HepG2 (cell line): ENCODE measurements around the gene CTNNBL1. TPM values are rescaled to one million over a fixed set of nuclear protein-coding genes. Genes with fewer than 3 reads are reported as not detected.

Source experiments
- ATAC-seq: fragments of 200-7000 bp; cut with Tn5 transposase; 3 replicates; pipeline ENCODE4 v1.9.1; 2020; ENCODE audit warnings: mild to moderate bottlenecking, moderate library complexity
- Bru-seq: library from RNA; stranded (reverse); fragments of 400-500 nt; gene quantifications from one replicate; lab custom pipeline; 2021; lab: Mats Ljungman, UMichigan
- BruChase-seq, 2 experiments: library from RNA; stranded (reverse); fragments of 400-500 nt; gene quantifications; one replicate each; lab custom pipeline; 2021; lab: Mats Ljungman, UMichigan
- BruUV-seq: library from RNA; stranded (reverse); fragments of 400-500 nt; replicated peaks from 2 replicates; lab custom pipeline; 2021; lab: Mats Ljungman, UMichigan
- CTCF ChIA-PET: fragments of 300-600 bp; formaldehyde crosslinking; extraction: SDS; loops from one replicate; lab custom pipeline; 2021; ENCODE audit warnings: low total read pairs, inconsistent platforms, low intra/inter-chr PET ratio; lab: Yijun Ruan, JAX
- POLR2A ChIA-PET: fragments of 350-600 bp; sonication (Branson Sonifier 250); formaldehyde crosslinking; loops from one replicate; lab custom pipeline; 2020; ENCODE audit warnings: antibody characterized with exemption, inconsistent platforms; lab: Yijun Ruan, JAX
- DNase-seq: peaks from one replicate; pipeline ENCODE4 v3.0.0-alpha.2; 2015; ENCODE audit warnings: low spot score
- FAIRE-seq: peaks from 3 replicates; lab custom pipeline; 2011; peaks lifted over from hg19 to GRCh38; lab: Jason Lieb, UNC
- H2AFZ ChIP-seq: one replicate; pipeline ENCODE4 v1.6.1; 2011; ENCODE audit warnings: low read length, inconsistent platforms
- H3K27ac ChIP-seq: fragments of 300-600 bp; 3 replicates; pipeline ENCODE4 v1.8.0; 2011; ENCODE audit warnings: mixed run types, mild to moderate bottlenecking, mixed read lengths, low read length, inconsistent platforms; ENCODE audit not compliant: insufficient read depth; ENCODE audit errors: extremely low read length
- H3K27me3 ChIP-seq, 2 experiments: fragments of 200-600 bp in 1 of 2; 2 replicates in 1 of 2; 3 replicates in 1 of 2; pipeline versions ENCODE4 v1.6.0 to v1.8.0; 2011; ENCODE audit warnings: low read length in 2 of 2, mild to moderate bottlenecking in 2 of 2, moderate library complexity in 2 of 2, inconsistent platforms in 1 of 2; ENCODE audit not compliant: insufficient read depth in 2 of 2, control insufficient read depth in 1 of 2
- H3K36me3 ChIP-seq, 2 experiments: fragments of 200-600 bp in 1 of 2; replicated peaks in 1 of 2; 2 replicates in 1 of 2; 3 replicates in 1 of 2; pipeline versions ENCODE4 v1.5.1 to v1.8.0; 2011; ENCODE audit warnings: low read length in 2 of 2, inconsistent platforms in 1 of 2; ENCODE audit not compliant: insufficient read depth in 2 of 2, control insufficient read depth in 1 of 2
- H3K4me1 ChIP-seq: 2 replicates; pipeline ENCODE4 v1.5.1; 2012; ENCODE audit warnings: low read length, inconsistent platforms; ENCODE audit not compliant: insufficient read depth
- H3K4me2 ChIP-seq: 2 replicates; pipeline ENCODE4 v1.6.0; 2011; ENCODE audit warnings: low read depth, low read length, inconsistent platforms
- H3K4me3 ChIP-seq, 3 experiments: fragments of 200-600 bp in 1 of 3; sonication (generic), shearing (Covaris generic) in 1 of 3; replicated peaks in 1 of 3; 2 replicates each; pipeline ENCODE4 v1.5.1; 2011 to 2016; ENCODE audit warnings: low read length in 3 of 3, inconsistent platforms in 2 of 3, low read depth in 2 of 3, mild to moderate bottlenecking in 2 of 3, control low read depth in 1 of 3, mixed read lengths in 1 of 3; ENCODE audit not compliant: insufficient read depth in 1 of 3
- H3K79me2 ChIP-seq: one replicate; pipeline ENCODE4 v1.6.1; 2011; ENCODE audit warnings: low read length, inconsistent platforms; ENCODE audit not compliant: insufficient read depth
- H3K9ac ChIP-seq: 2 replicates; pipeline ENCODE4 v1.6.0; 2011; ENCODE audit warnings: mild to moderate bottlenecking, low read depth, low read length, inconsistent platforms; ENCODE audit not compliant: insufficient read depth
- H3K9me3 ChIP-seq: 2 replicates; pipeline ENCODE4 v1.5.1; 2012; ENCODE audit warnings: mild to moderate bottlenecking, low read length
- H4K20me1 ChIP-seq: 2 replicates; pipeline ENCODE4 v1.6.0; 2011; ENCODE audit warnings: inconsistent platforms, mild to moderate bottlenecking, low read length, moderate library complexity; ENCODE audit not compliant: insufficient read depth
- GZF1 ChIP-seq: sonication (generic); formaldehyde crosslinking; IDR thresholded peaks from 2 replicates; pipeline ENCODE4 v1.5.1; 2020; ENCODE audit warnings: mild to moderate bottlenecking, missing genetic modification reagents
- HES4 ChIP-seq: sonication (generic); formaldehyde crosslinking; IDR thresholded peaks from 2 replicates; pipeline ENCODE4 v1.9.0; 2021; ENCODE audit warnings: mild to moderate bottlenecking, missing genetic modification reagents, borderline replicate concordance
- HNF4G ChIP-seq, 2 experiments: sonication (generic) in 1 of 2; formaldehyde crosslinking in 1 of 2; IDR thresholded peaks; 2 replicates each; pipeline versions ENCODE4 v1.4.0 to v1.6.1; 2011 to 2020; ENCODE audit warnings: borderline replicate concordance in 2 of 2, low read depth in 2 of 2, mild to moderate bottlenecking in 2 of 2, low read length in 1 of 2, missing genetic modification reagents in 1 of 2, moderate library complexity in 1 of 2
- RARA ChIP-seq: IDR thresholded peaks from 2 replicates; pipeline ENCODE4 v1.6.1; 2016; ENCODE audit warnings: missing genetic modification reagents, missing compliant biosample characterization
- YEATS2 ChIP-seq: sonication (generic); formaldehyde crosslinking; IDR thresholded peaks from 2 replicates; pipeline ENCODE4 v1.4.0; 2020; ENCODE audit warnings: missing genetic modification reagents, borderline replicate concordance
- ZNF143 ChIP-seq: sonication (generic); formaldehyde crosslinking; IDR thresholded peaks from 2 replicates; pipeline ENCODE4 v1.4.0; 2020; ENCODE audit warnings: missing genetic modification reagents
- ZNF839 ChIP-seq: sonication (generic); formaldehyde crosslinking; IDR thresholded peaks from 2 replicates; pipeline ENCODE4 v1.4.0; 2020; ENCODE audit warnings: missing genetic modification reagents, mild to moderate bottlenecking, borderline replicate concordance
- WGBS: methylation state at CpG from one replicate; pipeline ENCODE4 v1.1.6; 2017; ENCODE audit warnings: low lambda C conversion rate; 5-methylcytosine and 5-hydroxymethylcytosine counted together
- in situ Hi-C: cut with HindIII; loops from 2 replicates; pipeline ENCODE4 v1.10.0; 2017; ENCODE audit warnings: low pct_unique_long_range_greater_than_20kb; ENCODE audit not compliant: extremely low pct_ligation_motif_present
- intact Hi-C: fragments of 100-400 bp; cut with micrococcal nuclease; formaldehyde crosslinking; loops from one replicate; pipeline ENCODE4 v1.10.0; 2022; ENCODE audit not compliant: unreplicated experiment
- long read RNA-seq, 2 experiments: library from RNA in 1 of 2; library from polyadenylated mRNA in 1 of 2; stranded (forward) in 1 of 2; unstranded in 1 of 2; transcript quantifications; one replicate each; pipeline ENCODE4 v2.0.0, GENCODE V29; 2019 to 2022
- polyA minus RNA-seq, 3 experiments: library from RNA; depleted of rRNA, polyadenylated mRNA; stranded (reverse); fragments of >200 nt; gene quantifications; 2 replicates each; pipeline ENCODE4 v1.2.3, GENCODE V29; 2011; ENCODE audit warnings: low replicate concordance in 1 of 3
- polyA plus RNA-seq, 8 experiments: library from polyadenylated mRNA; depleted of rRNA in 3 of 8; stranded (reverse) in 7 of 8; unstranded in 1 of 8; fragments of >200 nt; fragmentation: Illumina TruSeq in 4 of 8; extraction: Trizol in 4 of 8; gene quantifications; 2 replicates each; pipeline versions ENCODE4 v1.2.1 to v1.2.3, GENCODE V29; 2011 to 2016; ENCODE audit warnings: low read depth in 4 of 8, missing spikeins in 1 of 8, mixed read lengths in 1 of 8; ENCODE audit not compliant: insufficient read depth in 1 of 8
- total RNA-seq, 5 experiments: library from RNA; depleted of rRNA; stranded (reverse); fragments of >200 nt; fragmentation: Illumina TruSeq; extraction: Trizol; gene quantifications; 2 replicates each; pipeline ENCODE4 v1.2.3, GENCODE V29; 2016; ENCODE audit warnings: low read depth in 1 of 5
- TF ChIP-seq, protein P1 (sequence below): sonication (generic); formaldehyde crosslinking; IDR thresholded peaks from 2 replicates; pipeline ENCODE4 v1.4.0; 2020; ENCODE audit warnings: missing genetic modification reagents
- TF ChIP-seq, protein P2 (sequence below): sonication (generic); formaldehyde crosslinking; IDR thresholded peaks from 2 replicates; pipeline ENCODE4 v1.8.0; 2022; ENCODE audit warnings: mild to moderate bottlenecking, missing genetic modification reagents

The CTNNBL1 gene, protein sequence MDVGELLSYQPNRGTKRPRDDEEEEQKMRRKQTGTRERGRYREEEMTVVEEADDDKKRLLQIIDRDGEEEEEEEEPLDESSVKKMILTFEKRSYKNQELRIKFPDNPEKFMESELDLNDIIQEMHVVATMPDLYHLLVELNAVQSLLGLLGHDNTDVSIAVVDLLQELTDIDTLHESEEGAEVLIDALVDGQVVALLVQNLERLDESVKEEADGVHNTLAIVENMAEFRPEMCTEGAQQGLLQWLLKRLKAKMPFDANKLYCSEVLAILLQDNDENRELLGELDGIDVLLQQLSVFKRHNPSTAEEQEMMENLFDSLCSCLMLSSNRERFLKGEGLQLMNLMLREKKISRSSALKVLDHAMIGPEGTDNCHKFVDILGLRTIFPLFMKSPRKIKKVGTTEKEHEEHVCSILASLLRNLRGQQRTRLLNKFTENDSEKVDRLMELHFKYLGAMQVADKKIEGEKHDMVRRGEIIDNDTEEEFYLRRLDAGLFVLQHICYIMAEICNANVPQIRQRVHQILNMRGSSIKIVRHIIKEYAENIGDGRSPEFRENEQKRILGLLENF
- 94.6 and 136 TPM in 2 replicates for total RNA-seq (2016; rRNA removed; fragmentation: Illumina TruSeq; extraction: Trizol)
- total RNA-seq (2016; cell fraction: cytosol; rRNA removed; fragmentation: Illumina TruSeq; extraction: Trizol; ENCODE audit: low read depth): 43.5 and 49.5 TPM in 2 replicates
- 97.0 and 143 TPM in 2 replicates for total RNA-seq (2016; cell fraction: insoluble cytoplasmic fraction; rRNA removed; fragmentation: Illumina TruSeq; extraction: Trizol)
- 53.6 and 54.9 TPM in 2 replicates for total RNA-seq (2016; cell fraction: membrane; rRNA removed; fragmentation: Illumina TruSeq; extraction: Trizol)
- total RNA-seq (2016; cell fraction: nucleus; rRNA removed; fragmentation: Illumina TruSeq; extraction: Trizol): 47.8 and 48.8 TPM in 2 replicates
- polyA plus RNA-seq (2011; rRNA removed): 47.0 and 49.3 TPM in 2 replicates
- 37.8 and 38.1 TPM in 2 replicates for polyA plus RNA-seq (2011; cell fraction: cytosol; rRNA removed)
- 17.2 and 18.0 TPM in 2 replicates for polyA plus RNA-seq (2011; cell fraction: nucleus; rRNA removed)
- polyA plus RNA-seq (2012): 83.2 and 94.2 TPM in 2 replicates
- 53.4 and 54.1 TPM in 2 replicates for polyA plus RNA-seq (2016; cell fraction: cytosol; fragmentation: Illumina TruSeq; extraction: Trizol; ENCODE audit: low read depth)
- polyA plus RNA-seq (2016; cell fraction: insoluble cytoplasmic fraction; fragmentation: Illumina TruSeq; extraction: Trizol; ENCODE audit: low read depth): 156 and 162 TPM in 2 replicates
- polyA plus RNA-seq (2016; cell fraction: membrane; fragmentation: Illumina TruSeq; extraction: Trizol; ENCODE audit: low read depth): 50.8 and 57.2 TPM in 2 replicates
- polyA plus RNA-seq (2016; cell fraction: nucleus; fragmentation: Illumina TruSeq; extraction: Trizol; ENCODE audit: insufficient read depth, low read depth): 68.0 and 75.7 TPM in 2 replicates
- polyA minus RNA-seq (2011; rRNA and poly(A)+ RNA removed; ENCODE audit: low replicate concordance): 33.6 and 37.6 TPM in 2 replicates
- 27.5 and 33.1 TPM in 2 replicates for polyA minus RNA-seq (2011; cell fraction: cytosol; rRNA and poly(A)+ RNA removed)
- polyA minus RNA-seq (2011; cell fraction: nucleus; rRNA and poly(A)+ RNA removed): 33.5 and 36.7 TPM in 2 replicates
- percentile 77 among the genes with signal in this experiment for Bru-seq, nascent RNA
- percentile 68 among the genes with signal in this experiment for BruChase-seq, experiment 1, labeled RNA remaining after a 6-hour chase
- percentile 66 among the genes with signal in this experiment for BruChase-seq, experiment 2, labeled RNA remaining after a 2-hour chase
- long read RNA-seq, experiment 1, transcript CTNNBL1-201 (16 exons, 1,925 nt): major isoform, 106 of 136 reads
- long read RNA-seq, experiment 1, partial matches to known transcripts: 17 of 136 reads
- long read RNA-seq, experiment 1, other reads (novel, unspliced or antisense): 12 of 136 reads
- long read RNA-seq, experiment 2, transcript CTNNBL1-201 (16 exons, 1,925 nt): major isoform, 60 of 175 reads
- long read RNA-seq, experiment 2, partial matches to known transcripts: 77 of 175 reads
- long read RNA-seq, experiment 2, other reads (novel, unspliced or antisense): 35 of 175 reads

DNA sequence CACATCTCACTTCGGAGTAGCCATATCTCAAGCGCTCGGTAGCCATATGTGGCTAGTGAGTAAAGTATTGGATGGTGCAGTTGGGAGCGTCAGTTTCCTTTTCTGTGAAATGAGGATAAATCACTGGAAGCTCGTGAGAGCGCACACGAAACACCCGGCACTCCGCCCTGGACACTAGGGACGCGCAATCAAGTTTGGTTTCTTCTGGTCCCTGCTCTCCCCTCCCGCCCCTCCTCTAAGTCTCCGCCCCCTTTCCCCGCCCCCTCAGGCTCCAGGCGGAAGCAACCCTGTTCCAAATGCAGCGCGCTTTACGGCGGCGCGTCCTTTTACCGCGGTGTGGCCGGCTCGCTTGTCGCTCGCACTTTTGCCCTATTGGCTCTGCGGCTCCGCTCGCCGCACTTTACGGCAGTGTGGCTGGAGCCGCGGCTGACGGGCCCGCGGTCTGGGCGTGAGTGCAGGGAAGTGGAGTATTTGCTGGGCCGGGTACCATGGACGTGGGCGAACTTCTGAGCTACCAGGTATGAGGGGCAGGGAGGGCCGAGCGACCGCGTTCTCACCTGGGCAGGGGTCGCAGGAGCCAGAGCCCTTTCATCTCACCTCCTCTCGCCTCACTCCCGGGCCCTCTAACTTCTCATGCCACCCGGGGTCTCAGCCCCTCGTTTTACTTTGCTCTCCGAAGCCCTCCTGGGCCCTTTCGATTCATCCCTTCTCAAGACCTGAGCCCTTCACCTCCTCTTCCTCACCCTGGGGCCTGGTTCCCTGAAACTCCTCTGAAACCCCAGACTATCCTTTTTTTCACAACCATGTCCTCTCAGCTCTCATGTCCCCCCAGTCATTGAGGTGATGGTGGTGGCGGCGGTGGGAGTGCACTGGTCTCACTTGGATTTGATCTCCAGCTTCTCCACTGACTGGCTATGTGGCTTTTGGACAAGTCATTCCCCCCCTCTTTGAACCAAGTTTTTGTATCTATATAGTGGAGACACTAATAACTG is at the start of gene CTNNBL1:
TSS of gene CTNNBL1 (plus strand) at position 396 of the 992 bp plus-strand sequence. CDS start at position 489, 93 bp downstream.
- under 1% methylated on average over 53 of the region's 54 CpGs for WGBS
- Histone ChIP-seq H4K20me1 (no peaks in the 10 kb centered on the region), H3K36me3 (0 out of 5 replicates have a peak, but pooled peaks cover 0 to 4% of the 10 kb centered on the region in 2 experiments), H3K9ac (peak within 1 kb of the TSS; percentile 81), H3K4me1 (peaks cover 38% of the 10 kb centered on the region), H3K9me3 (no peaks in the 10 kb centered on the region), H3K4me2 (peak within 1 kb of the TSS; percentile 89), H3K27me3 (no peaks in the 10 kb centered on the region; a peak in 1 of 5 replicates), H3K4me3 (peak within 1 kb of the TSS; percentile 87 to 96 (median 93)), H3K79me2 (peaks cover 41% of the 10 kb centered on the region), H3K27ac (peak within 1 kb of the TSS; percentile 29), H2AFZ (peak within 1 kb of the TSS; percentile 98)
- DNase-seq (peak; percentile 98), ATAC-seq (peak; percentile 96), FAIRE-seq (peak; percentile 54)
- in situ Hi-C loops: no loop called here
- CTCF ChIA-PET: no interaction called here
- POLR2A ChIA-PET: interaction anchor here (0.8 to 1.7 kb wide), 6 partner anchors 11 to 293 kb away, joined by 3 to 8 read pairs (median 4); no protein-coding TSS in a partner anchor
- intact Hi-C loops: no loop called here
- no TSS peak for BruUV-seq
- TF ChIP-seq ZNF143 (CRISPR knock-in tag) (peak; percentile 76), HES4 (peak; percentile 87), HNF4G (IDR thresholded peaks at IDR 0.05; ENCODE audit: borderline replicate concordance, low read depth, low read length) (no peak), HNF4G (CRISPR knock-in tag; IDR thresholded peaks at IDR 0.05; ENCODE audit: borderline replicate concordance, low read depth) (peak; percentile 48; the same call in 1 of the 2 replicates), RARA (CRISPR knock-in tag) (peak; percentile 49), GZF1 (CRISPR knock-in tag) (peak; percentile 12; the same call in 1 of the 2 replicates), ZNF839 (CRISPR knock-in tag) (peak; percentile 93), YEATS2 (peak; percentile 88; the same call in 1 of the 2 replicates)
- TF ChIP-seq, protein P1, sequence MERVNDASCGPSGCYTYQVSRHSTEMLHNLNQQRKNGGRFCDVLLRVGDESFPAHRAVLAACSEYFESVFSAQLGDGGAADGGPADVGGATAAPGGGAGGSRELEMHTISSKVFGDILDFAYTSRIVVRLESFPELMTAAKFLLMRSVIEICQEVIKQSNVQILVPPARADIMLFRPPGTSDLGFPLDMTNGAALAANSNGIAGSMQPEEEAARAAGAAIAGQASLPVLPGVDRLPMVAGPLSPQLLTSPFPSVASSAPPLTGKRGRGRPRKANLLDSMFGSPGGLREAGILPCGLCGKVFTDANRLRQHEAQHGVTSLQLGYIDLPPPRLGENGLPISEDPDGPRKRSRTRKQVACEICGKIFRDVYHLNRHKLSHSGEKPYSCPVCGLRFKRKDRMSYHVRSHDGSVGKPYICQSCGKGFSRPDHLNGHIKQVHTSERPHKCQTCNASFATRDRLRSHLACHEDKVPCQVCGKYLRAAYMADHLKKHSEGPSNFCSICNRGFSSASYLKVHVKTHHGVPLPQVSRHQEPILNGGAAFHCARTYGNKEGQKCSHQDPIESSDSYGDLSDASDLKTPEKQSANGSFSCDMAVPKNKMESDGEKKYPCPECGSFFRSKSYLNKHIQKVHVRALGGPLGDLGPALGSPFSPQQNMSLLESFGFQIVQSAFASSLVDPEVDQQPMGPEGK (CRISPR knock-in tag): 0 out of 2 replicates have a peak, but pooled peaks have one; percentile 56
- TF ChIP-seq, protein P2, sequence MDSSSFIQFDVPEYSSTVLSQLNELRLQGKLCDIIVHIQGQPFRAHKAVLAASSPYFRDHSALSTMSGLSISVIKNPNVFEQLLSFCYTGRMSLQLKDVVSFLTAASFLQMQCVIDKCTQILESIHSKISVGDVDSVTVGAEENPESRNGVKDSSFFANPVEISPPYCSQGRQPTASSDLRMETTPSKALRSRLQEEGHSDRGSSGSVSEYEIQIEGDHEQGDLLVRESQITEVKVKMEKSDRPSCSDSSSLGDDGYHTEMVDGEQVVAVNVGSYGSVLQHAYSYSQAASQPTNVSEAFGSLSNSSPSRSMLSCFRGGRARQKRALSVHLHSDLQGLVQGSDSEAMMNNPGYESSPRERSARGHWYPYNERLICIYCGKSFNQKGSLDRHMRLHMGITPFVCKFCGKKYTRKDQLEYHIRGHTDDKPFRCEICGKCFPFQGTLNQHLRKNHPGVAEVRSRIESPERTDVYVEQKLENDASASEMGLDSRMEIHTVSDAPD (CRISPR knock-in tag): no peak
